GM18520 (cell line): Measurements from ENCODE around the gene CMIP.

ENCODE experiments used
- ATAC-seq: cut with Tn5 transposase; IDR thresholded peaks from one replicate; pipeline ENCODE4 v1.9.1; 2021; ENCODE audit not compliant: unreplicated experiment

CMIP gene

DNA sequence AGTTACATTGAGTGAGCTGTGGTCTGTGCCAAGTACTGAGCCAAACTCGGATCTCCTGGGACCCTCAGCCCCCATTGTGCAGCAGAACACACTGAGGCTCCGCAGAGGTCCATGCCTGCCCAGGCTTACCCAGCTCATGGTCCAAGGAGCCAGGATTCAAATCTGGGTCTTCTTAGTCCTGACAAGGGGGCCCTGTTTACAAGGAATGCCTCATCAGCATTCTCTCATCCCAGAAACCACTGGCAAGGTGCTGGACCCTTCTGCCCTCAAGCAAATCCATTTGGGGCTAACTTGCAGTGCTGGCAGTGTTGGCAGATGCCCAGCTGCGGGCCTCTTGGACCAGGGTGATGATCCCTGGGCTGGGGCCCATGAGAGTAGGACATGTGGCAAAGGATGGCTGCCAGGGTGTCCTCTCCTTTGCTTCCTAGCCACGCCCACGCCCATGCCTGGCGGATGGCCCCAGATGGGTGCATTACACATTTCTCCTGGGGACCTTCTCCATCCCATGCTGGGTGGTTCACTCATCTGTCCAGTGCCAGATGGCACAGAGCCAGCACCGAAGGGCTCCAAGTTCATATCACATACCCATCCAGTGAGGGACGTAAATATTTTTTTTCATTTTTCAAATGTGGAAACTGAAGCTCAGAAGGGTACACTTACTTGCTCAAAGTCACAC is 117.7 kb downstream of the CMIP start:
- ATAC-seq: no peak

DNA sequence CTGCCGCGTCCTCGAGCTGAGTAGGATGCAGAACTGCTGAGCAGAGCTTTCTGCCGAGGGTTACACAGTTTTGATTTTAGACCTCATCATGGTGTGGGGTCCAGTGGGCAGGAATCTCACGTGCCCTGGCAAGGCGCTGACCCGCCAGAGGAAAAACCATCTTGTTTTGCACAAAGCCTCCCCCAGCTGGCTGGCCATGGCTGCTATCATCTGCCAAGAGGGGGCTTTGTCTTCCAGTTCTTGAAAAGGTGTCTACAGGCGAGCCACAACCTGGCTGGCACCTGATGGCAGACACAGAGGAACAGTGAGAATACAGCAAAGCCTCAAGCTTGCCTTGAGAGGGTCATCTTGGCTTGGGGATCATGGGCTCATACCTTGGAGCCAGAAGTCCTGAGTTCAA is 118.3 kb downstream of the CMIP start:
- no peak for ATAC-seq

DNA sequence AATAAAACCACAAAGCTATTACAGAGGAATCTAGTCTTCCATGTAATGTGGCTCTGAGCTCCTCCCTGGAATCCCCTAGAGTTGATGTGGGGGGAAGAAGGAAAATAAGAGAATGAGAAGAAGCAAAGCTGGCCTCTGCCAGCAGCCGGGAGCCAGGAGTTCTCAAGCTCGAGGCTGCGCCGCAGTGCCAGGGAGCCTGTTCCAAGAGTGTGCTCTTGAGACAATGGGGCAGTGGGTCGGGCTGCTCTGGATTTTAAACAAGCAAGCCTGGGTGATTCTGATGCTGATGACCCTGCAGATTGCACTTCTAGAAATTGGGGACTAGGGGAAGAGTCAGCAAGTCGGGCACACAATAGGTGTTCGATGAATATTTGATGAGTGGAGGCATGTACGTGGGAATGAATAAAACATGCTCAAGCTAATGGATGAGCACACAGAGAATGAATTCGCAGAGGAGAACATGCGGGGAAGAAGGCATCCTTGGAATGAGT is 119.9 kb downstream of the CMIP start:
- no peak for ATAC-seq

DNA sequence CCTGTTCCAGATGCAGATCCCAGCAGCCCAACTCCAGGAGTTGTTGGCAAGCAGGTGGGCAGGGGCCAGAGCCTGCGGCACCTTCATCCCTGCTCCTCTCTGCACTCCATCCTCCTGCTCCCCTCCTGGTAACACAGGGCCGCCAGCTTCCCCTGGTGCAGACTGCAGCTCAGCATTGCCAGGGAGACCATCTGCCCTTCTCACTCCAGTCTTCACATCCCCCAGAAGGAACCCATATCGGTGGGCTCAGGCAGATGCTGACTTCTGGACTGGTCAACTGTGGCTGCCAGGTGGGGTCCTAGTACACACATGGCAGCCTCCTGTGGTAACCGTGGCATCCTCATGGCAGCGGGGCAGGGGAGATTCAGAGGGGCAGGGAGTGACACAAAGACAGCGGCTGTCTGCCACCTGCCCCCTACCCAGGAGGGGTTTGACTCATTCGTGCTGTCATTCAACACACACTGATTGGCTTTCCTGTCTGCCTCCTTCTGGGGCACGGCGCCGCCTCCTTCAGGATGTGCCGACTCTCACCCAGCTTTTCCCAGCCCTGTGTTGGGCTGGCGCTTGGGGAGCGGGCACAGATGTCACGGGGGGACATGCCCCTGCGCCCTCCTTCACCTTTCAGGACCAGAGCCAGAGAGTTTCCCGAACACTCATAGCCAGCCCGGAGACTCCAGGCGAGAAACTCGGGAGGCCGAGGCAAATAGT is 120.9 kb downstream of the CMIP start:
- ATAC-seq: no peak

DNA sequence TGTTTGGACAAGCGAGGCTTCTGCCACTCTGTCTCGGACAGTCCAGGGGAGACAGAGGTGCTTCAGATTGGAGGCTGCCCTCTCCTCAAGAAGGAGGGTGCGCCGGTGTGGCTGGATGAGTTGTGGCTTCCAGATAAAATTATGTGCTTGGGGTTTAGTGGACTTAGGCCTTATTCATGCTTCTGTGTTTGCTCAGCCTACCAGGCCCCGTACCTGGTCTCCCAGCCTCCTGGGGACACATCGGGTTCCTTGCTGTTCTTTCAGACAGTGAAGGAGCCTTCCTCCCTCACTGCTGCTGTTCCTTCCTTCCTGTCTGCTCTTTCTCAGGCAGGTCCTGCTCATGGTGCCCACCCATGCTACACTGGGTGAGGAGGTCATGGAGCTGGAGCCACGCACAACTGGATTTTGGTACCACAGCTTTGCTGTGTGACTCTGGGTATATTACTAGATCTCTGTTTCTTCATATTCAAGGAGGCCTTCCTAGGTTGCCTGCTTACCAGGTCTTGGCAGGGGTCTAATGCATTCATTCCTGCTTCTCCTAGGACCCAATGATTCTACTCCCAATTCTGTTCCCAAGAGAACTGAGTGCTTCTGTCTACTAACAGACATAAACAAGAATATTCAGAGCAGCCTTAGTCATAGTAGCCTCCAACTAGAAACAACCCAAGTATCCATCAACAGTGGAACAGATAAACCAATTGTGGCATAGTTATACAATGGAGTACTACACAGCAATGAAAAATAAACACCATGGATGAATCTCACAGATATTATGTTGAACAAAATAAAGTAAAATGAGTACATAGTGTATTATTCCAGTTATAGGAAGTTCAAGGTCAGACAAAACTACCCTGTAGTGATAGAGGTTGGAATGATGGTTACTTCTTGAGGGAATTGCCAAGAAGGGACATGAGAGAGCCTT is 121.7 kb downstream of the CMIP start:
- no peak for ATAC-seq

DNA sequence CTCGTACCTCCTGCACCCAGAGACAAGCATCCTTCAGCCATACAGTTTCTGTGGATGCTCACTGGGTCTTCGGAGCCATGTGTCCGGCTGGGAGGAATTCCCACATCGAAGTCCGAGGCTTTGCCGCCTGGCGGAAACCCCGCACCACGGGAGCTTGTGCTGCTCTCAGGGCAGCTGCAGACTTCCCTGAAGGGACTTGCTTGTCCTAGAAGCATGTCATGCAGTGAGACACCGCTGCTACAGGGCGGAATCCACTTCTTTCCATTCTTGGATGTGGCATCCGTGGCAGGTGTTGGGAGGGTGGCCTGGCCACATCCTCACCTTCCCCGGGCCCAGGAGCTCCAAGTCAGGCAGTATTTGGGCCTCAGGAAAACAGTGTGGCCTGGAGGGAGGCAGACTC is 122.5 kb downstream of the CMIP start:
- ATAC-seq: no peak

DNA sequence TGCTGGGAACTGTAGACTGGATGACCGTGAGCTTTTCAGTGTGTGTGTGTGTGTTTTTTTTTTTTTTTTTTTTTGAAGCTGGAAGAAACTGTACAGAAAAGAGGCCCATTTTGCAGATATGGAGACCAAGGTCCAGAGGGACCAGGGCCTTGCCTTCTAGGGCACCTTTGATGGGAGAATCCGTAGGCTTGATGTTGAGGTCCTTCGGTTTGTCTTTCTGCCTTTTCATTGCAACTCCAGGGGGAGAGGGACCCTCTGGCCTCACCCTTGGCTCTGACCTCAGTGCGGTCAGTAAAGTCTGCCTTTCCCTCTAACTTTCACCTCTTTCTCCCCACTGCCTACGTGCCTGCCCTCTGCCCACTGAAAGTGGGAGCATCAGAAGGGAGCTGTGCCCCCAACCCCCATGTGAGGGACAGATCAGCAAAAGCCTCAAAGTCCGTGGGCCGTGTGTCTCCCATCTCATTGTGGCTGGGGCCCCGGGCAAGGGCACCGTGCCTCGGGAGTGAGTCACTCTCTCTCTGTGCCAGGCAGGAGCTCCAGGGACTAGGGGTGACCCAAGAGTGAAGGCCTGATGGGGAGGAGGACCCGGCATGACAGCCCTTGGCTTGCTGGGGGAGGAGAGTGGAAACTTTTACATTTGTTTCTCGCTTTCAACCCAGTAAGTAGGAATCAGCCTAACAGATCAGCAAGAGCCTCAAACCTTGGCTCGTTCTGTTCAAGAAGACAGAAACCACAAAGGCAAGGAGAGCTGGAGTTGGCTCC is 123.6 kb downstream of the CMIP start:
- no peak for ATAC-seq

DNA sequence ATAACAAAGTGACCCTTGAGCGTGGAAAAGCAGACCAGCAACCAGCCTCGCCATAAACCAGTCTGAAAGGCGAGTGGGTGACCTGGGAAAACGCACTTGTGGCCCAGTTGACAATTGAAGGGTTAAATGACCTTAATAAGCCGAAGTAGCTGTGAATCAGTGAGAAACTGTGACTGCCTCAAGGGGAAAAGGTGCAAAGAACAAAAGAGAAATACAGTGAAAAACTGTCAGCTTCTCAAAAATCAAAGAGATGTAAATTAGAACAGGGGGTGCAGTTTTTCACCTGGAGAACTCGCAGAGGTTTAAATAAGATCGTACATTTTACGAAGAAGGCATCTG is 124.1 kb downstream of the CMIP start:
- ATAC-seq: no peak

DNA sequence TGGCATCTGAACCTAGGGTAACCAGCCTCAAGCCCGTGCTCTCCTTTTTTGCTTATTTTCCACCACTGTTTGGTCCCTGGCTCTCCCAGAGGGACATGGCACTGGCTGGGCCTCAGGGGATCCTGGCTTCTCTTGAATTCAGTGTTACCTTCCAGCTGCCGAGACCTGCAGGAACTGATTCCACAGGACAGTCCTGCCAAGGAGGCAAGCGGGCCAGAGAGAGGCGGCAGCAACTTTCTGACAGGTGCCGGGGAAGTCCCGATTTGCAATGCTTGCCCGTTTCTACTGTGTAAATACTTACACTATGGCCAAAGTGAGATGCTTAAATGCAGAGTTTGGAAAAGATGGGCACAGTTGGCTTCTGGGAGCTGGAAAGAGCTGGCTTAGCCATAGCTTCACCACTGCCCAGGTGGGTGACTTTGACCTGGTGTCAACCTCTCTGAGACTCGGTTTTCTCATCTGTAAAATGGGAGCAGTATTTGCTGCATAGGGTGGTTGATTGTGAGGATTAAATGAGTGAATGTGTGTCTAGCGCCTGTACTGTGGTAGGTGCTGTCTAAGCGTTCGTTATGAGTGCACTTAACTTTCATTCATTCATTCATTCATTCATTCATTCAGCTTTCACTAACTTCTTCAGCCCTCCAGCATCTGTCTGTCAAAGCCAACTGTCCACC is 124.9 kb downstream of the CMIP start:
- no peak for ATAC-seq

DNA sequence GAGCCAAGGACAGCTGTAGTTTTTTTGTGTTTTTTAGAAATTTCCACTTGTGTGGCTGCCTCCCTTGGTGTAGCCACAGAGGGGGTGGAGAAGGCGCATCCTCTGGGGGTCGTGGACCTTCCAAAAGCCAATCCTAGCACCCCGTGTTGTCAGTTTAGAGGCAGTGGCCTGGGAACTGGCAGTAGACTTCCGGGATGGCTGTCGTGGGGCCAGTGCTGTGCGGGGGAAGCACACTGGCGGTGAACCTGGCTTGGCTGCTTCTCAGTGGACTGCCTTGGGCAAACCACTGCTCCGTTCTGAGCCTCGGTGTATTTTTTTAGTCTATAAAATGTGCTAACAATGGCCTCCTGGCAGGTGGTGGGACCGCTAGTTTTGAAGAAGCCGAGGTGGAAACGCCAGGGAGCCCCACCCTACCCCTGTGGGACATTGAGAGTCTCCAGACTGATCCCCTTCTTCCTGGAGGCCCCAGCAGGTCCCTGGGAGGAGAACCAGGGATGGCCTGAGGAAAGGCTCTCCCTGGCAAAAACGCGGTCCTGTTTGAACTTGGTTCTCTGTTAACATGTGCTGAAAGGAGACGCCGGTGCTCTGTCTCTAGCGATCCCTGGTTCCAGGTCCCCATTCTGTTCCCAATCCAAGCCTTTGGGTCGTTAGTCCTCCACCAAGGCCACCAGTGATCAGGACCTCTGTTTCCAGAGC is 125.7 kb downstream of the CMIP start:
- no peak for ATAC-seq

DNA sequence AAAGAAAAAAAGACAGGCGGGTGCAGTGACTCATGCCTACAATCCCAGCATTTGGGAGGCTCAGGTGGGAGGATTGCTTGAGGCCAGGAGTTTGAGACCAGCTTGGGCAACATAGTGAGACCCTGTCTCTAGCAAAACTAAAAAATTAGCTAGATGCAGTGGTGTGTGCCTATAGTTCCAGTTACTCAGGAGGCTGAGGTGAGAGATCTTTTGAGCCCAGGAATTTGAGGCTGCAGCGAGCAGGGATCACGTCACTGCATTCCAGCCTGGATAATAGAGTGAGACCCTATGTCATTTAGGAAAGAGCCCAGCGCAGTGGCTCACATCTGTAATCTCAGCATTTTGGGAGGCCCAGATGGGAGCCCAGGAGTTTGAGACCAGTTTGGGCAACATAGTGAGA is 126.6 kb downstream of the CMIP start:
- ATAC-seq: no peak

DNA sequence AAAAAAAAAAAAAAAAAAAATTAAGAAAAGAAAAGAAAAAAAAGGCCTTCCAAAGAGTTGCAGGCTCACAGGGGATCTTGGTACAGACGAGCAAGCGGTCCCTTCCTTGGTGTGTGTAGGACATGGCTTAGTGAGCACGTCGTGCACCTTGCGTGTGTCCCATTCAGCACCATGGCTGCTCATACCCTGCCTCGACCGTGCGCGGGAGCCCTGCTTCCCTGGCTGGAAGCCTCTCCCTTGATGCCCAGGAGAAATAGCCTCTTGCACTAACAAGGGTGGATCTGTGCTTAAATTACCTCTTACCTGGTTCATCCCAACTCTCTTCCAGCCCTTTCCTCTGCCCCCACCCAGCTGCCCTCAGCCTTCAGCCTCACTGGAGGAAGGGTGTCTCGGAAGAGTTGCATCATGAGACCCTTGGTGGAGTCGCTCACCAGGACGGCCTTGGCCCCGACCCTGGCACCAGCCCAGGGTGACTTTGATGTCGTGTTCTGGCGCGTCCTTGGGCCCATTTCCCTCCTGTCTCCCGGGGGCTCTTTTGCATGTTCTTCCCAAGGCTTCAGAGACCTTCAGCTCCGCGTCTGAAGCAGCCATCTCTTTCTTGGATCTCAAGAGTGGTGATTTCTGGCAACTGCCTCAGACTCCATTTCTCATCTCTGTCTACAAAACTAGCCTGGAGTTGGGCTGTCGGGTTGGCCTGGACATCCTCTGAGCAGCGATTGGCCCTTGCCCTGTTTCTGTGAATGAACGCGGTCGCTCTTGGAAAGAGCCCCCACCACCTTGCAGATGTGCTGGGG is 127.2 kb downstream of the CMIP start:
- no peak for ATAC-seq

DNA sequence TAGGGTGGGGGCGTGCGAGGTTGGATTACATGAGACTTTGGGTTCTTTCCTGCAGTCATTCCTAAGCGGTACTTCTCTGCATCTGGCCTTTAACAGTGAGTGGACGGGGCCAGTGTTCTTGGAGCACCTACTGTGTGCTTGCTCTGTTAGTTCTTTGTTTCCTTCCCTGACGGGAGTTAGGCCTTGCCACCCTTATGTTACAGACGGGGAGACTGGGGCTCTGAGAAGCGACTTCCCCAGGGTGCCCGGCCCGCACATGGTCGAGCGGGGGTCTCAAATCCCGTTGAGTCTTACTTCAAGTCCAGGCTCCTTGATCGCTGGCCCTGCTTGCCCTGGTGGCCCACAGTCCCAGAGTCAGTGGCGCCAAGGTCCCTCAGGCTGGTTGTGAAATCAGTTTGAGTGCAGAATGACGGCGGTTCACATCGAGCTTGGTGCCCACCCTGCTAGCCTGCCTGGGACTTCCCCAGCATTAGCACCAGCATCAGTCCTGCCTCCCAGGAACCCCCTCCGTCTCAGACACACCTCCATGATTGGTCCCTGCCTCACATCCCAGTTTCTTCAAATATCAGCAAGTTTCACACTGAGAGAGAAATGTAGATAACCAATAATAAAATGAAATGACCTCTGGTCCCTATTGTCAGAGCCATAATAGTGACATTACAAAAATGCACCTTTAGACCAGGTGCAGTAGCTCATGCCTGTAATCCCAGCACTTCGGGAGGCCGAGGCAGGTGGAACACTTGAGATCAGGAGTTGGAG is 128.0 kb downstream of the CMIP start:
- no peak for ATAC-seq

DNA sequence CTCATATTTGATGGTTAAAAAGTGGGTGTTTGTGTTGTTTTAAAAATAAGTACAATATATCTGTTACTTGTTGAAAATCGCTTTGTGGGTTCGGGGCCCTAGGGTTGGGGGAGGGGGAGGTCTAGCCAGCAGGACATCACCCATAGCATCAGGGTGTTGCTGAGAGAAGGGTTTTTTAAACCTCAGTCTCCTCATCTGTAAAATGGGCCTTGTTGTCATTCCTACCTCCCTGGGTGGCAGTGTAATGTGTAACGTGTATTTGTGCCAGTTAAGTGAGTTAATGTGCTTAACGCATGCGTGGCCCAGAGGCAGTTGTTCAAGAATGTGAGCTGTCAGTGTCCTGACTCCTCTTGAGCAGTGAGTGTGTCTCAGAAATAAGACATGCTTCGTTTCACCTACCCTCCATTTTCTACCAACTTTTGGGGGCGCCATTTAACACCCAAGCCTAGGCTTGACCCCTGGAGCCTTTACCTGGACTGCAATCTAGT is 129.0 kb downstream of the CMIP start:
- ATAC-seq: no peak

DNA sequence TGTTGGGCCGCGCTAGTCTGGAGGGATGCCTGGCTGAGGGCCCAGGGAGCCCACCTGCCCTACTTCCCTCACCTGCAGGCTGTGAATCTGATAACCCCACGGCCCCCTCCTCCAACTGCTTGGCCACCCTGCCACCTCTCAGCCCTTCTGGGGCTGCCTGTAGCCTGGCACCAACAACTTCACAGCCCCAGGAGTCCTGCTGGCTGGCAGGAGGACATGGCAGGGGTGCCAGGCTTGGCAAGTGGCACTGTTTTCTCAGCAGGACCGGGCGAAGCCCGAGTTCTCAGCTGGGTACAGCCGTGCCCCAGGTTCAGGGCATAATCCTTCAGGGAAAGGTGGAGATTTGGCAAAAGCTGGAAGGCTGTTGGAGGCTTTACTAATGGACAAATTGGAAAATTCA is 129.6 kb downstream of the CMIP start:
- no peak for ATAC-seq

DNA sequence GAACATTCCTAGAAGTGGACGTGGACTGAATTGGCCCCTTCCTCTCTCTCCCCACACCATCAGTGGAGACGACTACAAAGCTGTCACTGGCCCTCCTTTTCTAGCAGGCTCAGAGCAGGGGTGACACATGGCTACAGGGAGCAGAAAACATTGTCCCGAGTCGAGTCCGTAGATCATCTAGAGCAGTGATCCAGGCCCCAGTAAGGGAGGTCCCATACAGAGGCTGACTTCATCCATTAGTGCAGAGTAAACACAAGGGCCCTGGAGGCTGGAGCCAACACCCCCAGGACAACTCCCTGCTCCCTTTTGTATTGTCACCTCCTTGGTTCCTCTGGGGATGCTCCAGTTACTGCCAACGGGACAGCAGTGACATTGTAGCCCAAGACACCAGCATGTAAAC is 130.7 kb downstream of the CMIP start:
- no peak for ATAC-seq

DNA sequence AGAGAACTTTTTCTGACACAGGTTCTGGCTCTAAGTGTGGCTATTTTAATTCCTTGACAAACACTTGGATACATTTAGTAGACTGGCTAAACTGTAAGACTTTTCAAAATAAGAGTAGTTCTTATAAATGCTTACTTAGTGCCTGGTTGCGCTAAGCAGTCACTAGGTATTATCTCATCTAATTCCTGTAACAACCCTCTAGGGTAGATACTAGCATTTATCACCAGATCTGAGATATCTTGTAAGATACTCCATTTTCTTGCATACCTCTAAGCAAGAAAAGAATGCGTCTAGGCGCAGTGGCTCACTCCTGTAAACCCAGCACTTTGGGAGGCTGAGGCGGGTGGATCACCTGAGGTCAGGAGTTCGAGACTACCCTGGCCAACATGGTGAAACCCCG is 131.2 kb downstream of the CMIP start:
- ATAC-seq: no peak

DNA sequence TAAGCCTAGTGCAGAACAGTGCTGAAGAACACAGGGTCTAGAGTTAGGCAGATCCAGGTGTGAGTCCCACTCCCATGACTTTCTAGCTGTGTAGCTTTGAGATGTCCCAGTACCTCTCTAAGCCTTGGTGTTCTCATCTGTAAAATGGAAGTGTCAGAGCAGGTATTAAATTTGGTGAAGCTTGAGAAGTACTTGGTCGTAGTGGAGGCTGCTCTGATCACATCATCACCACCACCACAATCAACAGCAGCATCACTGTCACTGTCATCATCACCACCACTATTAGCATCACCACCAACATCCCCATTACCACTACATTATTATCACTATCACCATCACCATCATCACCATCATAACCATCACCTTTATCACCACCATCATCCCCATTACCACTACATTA is 132.1 kb downstream of the CMIP start:
- no peak for ATAC-seq
